GM13976 (cell line): Measurements from ENCODE around the gene C18orf63.

ENCODE experiments used
- DNase-seq: peaks from one replicate; pipeline ENCODE4 v3.0.0; 2012; ENCODE audit warnings: low spot score
- CTCF ChIP-seq: IDR thresholded peaks from 2 replicates; pipeline ENCODE4 v1.5.1; 2012; ENCODE audit warnings: borderline replicate concordance, mild to moderate bottlenecking; ENCODE audit not compliant: insufficient read depth; ENCODE audit errors: extremely low read depth, missing control alignments, control extremely low read depth
- in situ Hi-C: fragments of 300-500 bp; cut with MboI; formaldehyde crosslinking; loops from one replicate; pipeline ENCODE4 v1.12.0; 2022; ENCODE audit warnings: low sequenced_read_pairs, mixed read lengths, inconsistent platforms; ENCODE audit not compliant: unreplicated experiment

The C18orf63 gene

GRCh38 chr18:74299162-74299561 lies 16.5 kb upstream of the C18orf63 start:
- TF ChIP-seq CTCF = no peak
- no peak for DNase-seq
- in situ Hi-C loops = no loop called here

- in situ Hi-C loops = no loop called here
- TF ChIP-seq CTCF = no peak
Measured at GRCh38 chr18:74299746-74300145, 15.9 kb upstream of the C18orf63 start.

GRCh38 chr18:74303306-74303705 lies 12.3 kb upstream of the C18orf63 start:
- TF ChIP-seq CTCF = no peak
- in situ Hi-C loops = no loop called here
- DNase-seq = no peak

More at GRCh38 chr18:74299746-74300145, 15.9 kb upstream of the C18orf63 start:
- DNase-seq = no peak

GRCh38 chr18:74303936-74304335 lies 11.7 kb upstream of the C18orf63 start:
- no peak for DNase-seq
- in situ Hi-C loops = no loop called here
- TF ChIP-seq CTCF = no peak

GRCh38 chr18:74310411-74310810 lies 5.2 kb upstream of the C18orf63 start:
- no peak for TF ChIP-seq CTCF
- DNase-seq = no peak
- in situ Hi-C loops = no loop called here

GRCh38 chr18:74311000-74311399 lies 4.6 kb upstream of the C18orf63 start:
- no peak for DNase-seq
- in situ Hi-C loops = no loop called here
- no peak for TF ChIP-seq CTCF
